ENCODE data around the gene ELF5. TPM values are rescaled to one million over a fixed set of nuclear protein-coding genes. Genes with fewer than 3 reads are reported as not detected.

The ELF5 gene
- total and polyA plus RNA-seq, 7 experiments from 2014 or later, result not detected

DNA sequence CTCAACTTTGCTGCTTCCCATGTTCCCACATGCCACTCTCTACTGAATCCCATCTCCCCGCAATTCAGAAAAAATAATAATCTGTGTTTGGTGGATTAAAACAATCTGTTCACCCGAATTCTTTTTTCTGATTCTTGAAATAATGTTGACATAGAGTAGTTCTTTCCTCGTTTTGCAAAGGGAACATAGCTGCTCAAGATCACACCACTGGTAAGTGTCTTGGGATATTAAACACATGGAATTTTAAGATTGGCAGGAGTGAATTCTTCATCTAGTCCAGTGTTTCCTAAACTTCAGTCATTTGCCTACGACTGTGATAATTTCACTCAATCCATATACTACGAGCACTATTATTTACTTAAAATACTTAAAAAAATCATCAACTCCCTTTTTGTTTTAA is 6.0 kb downstream of the ELF5 start:
- H3K9me3 ChIP-seq (ENCODE audit: control insufficient read depth in 2 of 3, low read length in 3 of 3), result no peaks in the 10 kb centered on the region
- H3K4me1 ChIP-seq (ENCODE audit: control insufficient read depth in 2 of 2, insufficient read depth in 2 of 2, low read length in 2 of 2), result no peaks in the 10 kb centered on the region
- no peaks in the 10 kb centered on the region for H3K36me3 ChIP-seq (ENCODE audit: control insufficient read depth in 2 of 3, insufficient read depth in 3 of 3, low read length in 3 of 3)
- ATAC-seq (no peak), DNase-seq (no peak)
- Mint-ChIP-seq H3K9me3 (no peaks in the 10 kb centered on the region), H3K4me1 (peaks cover 0 to 2% (median 0%) of the 10 kb centered on the region in 7 donors), H3K27me3 (peaks cover 0 to 3% (median 0%) of the 10 kb centered on the region in 5 donors), H3K27ac (no peak overlapping the region), H3K36me3 (no peaks in the 10 kb centered on the region), H3K4me3 (no peak overlapping the region)
- CTCF ChIA-PET, result no interaction called here
- H3K27ac ChIP-seq (ENCODE audit: low read depth, low read length), result no peak overlapping the region
- POLR2A ChIA-PET, result no interaction called here
- intact Hi-C loops (cut with micrococcal nuclease), result no loop called here
- no peaks in the 10 kb centered on the region for H3K27me3 ChIP-seq (ENCODE audit: control insufficient read depth in 2 of 2, insufficient read depth in 2 of 2, low read length in 2 of 2)
- H3K4me3 ChIP-seq (ENCODE audit: low read length), result no peak overlapping the region

DNA sequence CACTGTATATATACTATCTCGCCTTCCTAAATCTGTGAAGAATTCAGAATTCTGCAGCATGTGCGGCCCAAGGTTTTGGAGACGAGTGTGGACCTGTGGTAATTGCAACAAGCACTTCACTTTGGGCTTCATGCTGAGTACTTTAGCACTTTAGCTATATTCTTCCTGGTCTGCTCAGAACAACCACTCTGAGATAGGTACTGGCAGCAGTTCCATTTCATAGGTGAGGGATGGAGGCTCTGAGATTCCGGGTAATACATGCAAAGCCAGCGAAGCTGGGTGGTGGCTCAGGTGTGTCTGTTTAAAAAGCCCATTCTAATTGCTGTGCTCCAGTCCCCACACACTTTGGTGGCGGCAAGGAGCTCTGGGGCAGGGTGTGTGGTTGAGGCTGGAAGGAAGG is 6.4 kb downstream of the ELF5 start:
- Histone ChIP-seq H3K4me1 (ENCODE audit: control insufficient read depth in 2 of 2, insufficient read depth in 2 of 2, low read length in 2 of 2) (no peaks in the 10 kb centered on the region), H3K4me3 (ENCODE audit: low read length) (no peak overlapping the region), H3K36me3 (ENCODE audit: control insufficient read depth in 2 of 3, insufficient read depth in 3 of 3, low read length in 3 of 3) (no peaks in the 10 kb centered on the region), H3K27me3 (ENCODE audit: control insufficient read depth in 2 of 2, insufficient read depth in 2 of 2, low read length in 2 of 2) (no peaks in the 10 kb centered on the region), H3K27ac (ENCODE audit: low read depth, low read length) (no peak overlapping the region), H3K9me3 (ENCODE audit: control insufficient read depth in 2 of 3, low read length in 3 of 3) (no peaks in the 10 kb centered on the region)
- Mint-ChIP-seq H3K4me3 (no peak overlapping the region), H3K9me3 (no peaks in the 10 kb centered on the region), H3K36me3 (no peaks in the 10 kb centered on the region), H3K27me3 (peaks cover 0 to 3% (median 0%) of the 10 kb centered on the region in 5 donors), H3K4me1 (no peaks in the 10 kb centered on the region), H3K27ac (no peak overlapping the region)
- CTCF ChIA-PET, result no interaction called here
- ATAC-seq (no peak), DNase-seq (no peak)
- intact Hi-C loops (cut with micrococcal nuclease), result no loop called here
- POLR2A ChIA-PET, result no interaction called here

DNA sequence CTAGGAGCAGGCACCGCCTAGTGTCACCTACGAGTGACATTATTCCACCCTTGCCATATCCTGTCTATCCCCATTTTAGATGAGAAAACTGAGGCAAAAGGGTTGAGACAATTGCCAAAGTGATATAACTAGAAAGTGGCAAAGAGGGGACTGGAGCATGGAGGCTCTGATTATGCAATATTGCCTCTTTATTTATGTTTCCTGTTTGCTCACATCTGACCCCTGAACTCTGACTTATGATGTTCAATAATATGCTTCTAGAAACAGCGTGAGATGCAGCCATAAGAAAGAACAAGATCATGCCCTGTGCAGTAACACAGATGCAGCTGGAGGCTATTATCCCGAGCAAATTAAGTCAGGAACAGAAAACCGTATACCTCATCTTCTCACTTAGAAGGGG is 7.7 kb downstream of the ELF5 start:
- Histone ChIP-seq H3K4me3 (ENCODE audit: low read length) (no peak overlapping the region), H3K27me3 (ENCODE audit: control insufficient read depth in 2 of 2, insufficient read depth in 2 of 2, low read length in 2 of 2) (no peaks in the 10 kb centered on the region), H3K36me3 (ENCODE audit: control insufficient read depth in 2 of 3, insufficient read depth in 3 of 3, low read length in 3 of 3) (no peaks in the 10 kb centered on the region), H3K27ac (ENCODE audit: low read depth, low read length) (no peak overlapping the region), H3K4me1 (ENCODE audit: control insufficient read depth in 2 of 2, insufficient read depth in 2 of 2, low read length in 2 of 2) (no peaks in the 10 kb centered on the region), H3K9me3 (ENCODE audit: control insufficient read depth in 2 of 3, low read length in 3 of 3) (no peaks in the 10 kb centered on the region)
- Mint-ChIP-seq H3K4me3 (no peak overlapping the region), H3K9me3 (no peaks in the 10 kb centered on the region), H3K27ac (no peak overlapping the region), H3K4me1 (no peaks in the 10 kb centered on the region), H3K27me3 (peaks cover 0 to 5% (median 0%) of the 10 kb centered on the region in 5 donors), H3K36me3 (no peaks in the 10 kb centered on the region)
- CTCF ChIA-PET, result no interaction called here
- ATAC-seq (no peak), DNase-seq (no peak)
- POLR2A ChIA-PET, result no interaction called here
- intact Hi-C loops (cut with micrococcal nuclease), result no loop called here

DNA sequence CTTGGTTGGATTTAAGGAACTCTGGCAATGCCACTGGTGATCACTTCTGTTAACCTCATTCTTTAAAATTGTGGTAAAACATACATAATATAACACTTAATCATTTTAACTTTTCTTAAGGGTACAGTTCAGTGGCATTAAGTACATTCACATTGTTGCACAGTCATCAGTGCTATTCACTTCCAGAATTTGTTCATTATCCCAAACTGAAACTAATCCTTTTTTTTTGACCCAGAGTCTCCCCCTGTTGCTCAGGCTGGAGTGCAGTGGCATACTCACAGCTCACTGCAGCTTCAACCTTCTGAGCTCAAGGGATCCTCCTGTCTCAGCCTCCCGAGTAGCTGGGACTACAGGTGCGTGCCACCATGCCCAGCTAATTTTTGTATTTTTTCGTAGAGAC is 10.6 kb downstream of the ELF5 start:
- H3K4me1 ChIP-seq (ENCODE audit: control insufficient read depth in 2 of 2, insufficient read depth in 2 of 2, low read length in 2 of 2), result no peaks in the 10 kb centered on the region
- ATAC-seq, result no peak
- Mint-ChIP-seq H3K9me3 (no peaks in the 10 kb centered on the region), H3K4me1 (no peaks in the 10 kb centered on the region), H3K4me3 (no peak overlapping the region), H3K27me3 (peaks cover 0 to 8% (median 5%) of the 10 kb centered on the region in 5 donors), H3K27ac (no peak overlapping the region), H3K36me3 (no peaks in the 10 kb centered on the region)
- H3K4me3 ChIP-seq (ENCODE audit: low read length), result no peak overlapping the region
- no peaks in the 10 kb centered on the region for H3K36me3 ChIP-seq (ENCODE audit: control insufficient read depth in 2 of 3, insufficient read depth in 3 of 3, low read length in 3 of 3)
- no peak for DNase-seq
- CTCF ChIA-PET, result interaction anchor here (0.6 to 0.8 kb wide), 2 partner anchors 13 to 1081 kb away, joined by 3 read pairs; no protein-coding TSS in a partner anchor
- no peaks in the 10 kb centered on the region for H3K9me3 ChIP-seq (ENCODE audit: control insufficient read depth in 2 of 3, low read length in 3 of 3)
- H3K27me3 ChIP-seq (ENCODE audit: control insufficient read depth in 2 of 2, insufficient read depth in 2 of 2, low read length in 2 of 2), result no peaks in the 10 kb centered on the region
- intact Hi-C loops (cut with micrococcal nuclease), result no loop called here
- POLR2A ChIA-PET, result no interaction called here
- H3K27ac ChIP-seq (ENCODE audit: low read depth, low read length), result no peak overlapping the region

DNA sequence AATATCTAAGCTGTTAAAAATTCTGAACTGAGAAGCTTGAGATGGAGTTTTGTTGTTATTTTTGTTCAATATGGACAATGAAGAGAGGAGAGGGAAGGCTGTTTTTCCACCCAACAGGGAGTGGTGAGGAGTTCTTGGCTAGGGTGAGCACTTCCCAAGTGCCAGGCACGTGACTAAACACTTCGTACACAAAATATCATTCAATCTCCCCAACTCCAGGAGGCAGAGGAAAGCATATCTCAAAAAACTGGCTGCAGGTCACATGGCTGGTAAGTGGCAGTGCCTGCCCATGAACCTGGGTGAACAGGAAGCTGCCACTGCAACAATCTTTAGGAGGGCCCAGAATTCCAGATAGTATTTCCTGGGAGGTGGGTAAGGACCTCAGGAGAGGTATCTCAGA is 11.6 kb downstream of the ELF5 start:
- no peaks in the 10 kb centered on the region for H3K27me3 ChIP-seq (ENCODE audit: control insufficient read depth in 2 of 2, insufficient read depth in 2 of 2, low read length in 2 of 2)
- no peaks in the 10 kb centered on the region for H3K36me3 Mint-ChIP-seq
- H3K4me1 ChIP-seq (ENCODE audit: control insufficient read depth in 2 of 2, insufficient read depth in 2 of 2, low read length in 2 of 2), result no peaks in the 10 kb centered on the region
- H3K9me3 ChIP-seq (ENCODE audit: control insufficient read depth in 2 of 3, low read length in 3 of 3), result no peaks in the 10 kb centered on the region
- CTCF ChIA-PET, result no interaction called here
- no peaks in the 10 kb centered on the region for H3K9me3 Mint-ChIP-seq
- H3K4me3 Mint-ChIP-seq, result no peak overlapping the region
- H3K27ac Mint-ChIP-seq, result no peak overlapping the region
- H3K4me1 Mint-ChIP-seq, result no peaks in the 10 kb centered on the region
- POLR2A ChIA-PET, result no interaction called here
- no peak overlapping the region for H3K27ac ChIP-seq (ENCODE audit: low read depth, low read length)
- ATAC-seq, result no peak
- intact Hi-C loops (cut with micrococcal nuclease), result no loop called here
- DNase-seq, result no peak
- no peak overlapping the region for H3K4me3 ChIP-seq (ENCODE audit: low read length)
- H3K36me3 ChIP-seq (ENCODE audit: control insufficient read depth in 2 of 3, insufficient read depth in 3 of 3, low read length in 3 of 3), result no peaks in the 10 kb centered on the region
- H3K27me3 Mint-ChIP-seq, result peaks cover 0 to 8% (median 5%) of the 10 kb centered on the region in 5 donors

DNA sequence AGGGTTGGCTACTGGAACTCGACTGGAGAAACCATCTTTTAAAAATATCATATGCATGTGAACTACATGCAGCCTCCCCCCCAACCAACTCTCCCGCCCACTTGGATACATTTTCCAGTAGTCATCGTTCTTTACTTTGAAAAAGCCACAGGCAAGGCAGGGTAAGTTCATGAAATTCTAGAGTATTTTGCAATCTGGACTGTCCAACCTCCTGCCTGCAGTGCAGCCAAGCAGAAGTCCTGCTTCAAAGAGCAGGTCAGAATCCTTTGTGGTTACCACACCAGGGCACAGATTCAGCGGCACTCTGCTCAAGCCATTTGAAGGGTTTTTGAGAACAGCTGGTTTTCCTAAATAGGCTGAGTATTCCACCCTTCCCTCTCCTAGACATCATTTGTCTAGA is 12.1 kb downstream of the ELF5 start:
- no peaks in the 10 kb centered on the region for H3K4me1 Mint-ChIP-seq
- intact Hi-C loops (cut with micrococcal nuclease), result no loop called here
- H3K27me3 ChIP-seq (ENCODE audit: control insufficient read depth in 2 of 2, insufficient read depth in 2 of 2, low read length in 2 of 2), result no peaks in the 10 kb centered on the region
- POLR2A ChIA-PET, result no interaction called here
- H3K27me3 Mint-ChIP-seq, result peaks cover 0 to 8% (median 6%) of the 10 kb centered on the region in 5 donors
- CTCF ChIA-PET, result no interaction called here
- H3K27ac Mint-ChIP-seq, result no peak overlapping the region
- DNase-seq (no peak), ATAC-seq (peak; percentile 37)
- no peak overlapping the region for H3K27ac ChIP-seq (ENCODE audit: low read depth, low read length)
- H3K4me1 ChIP-seq (ENCODE audit: control insufficient read depth in 2 of 2, insufficient read depth in 2 of 2, low read length in 2 of 2), result no peaks in the 10 kb centered on the region
- no peaks in the 10 kb centered on the region for H3K9me3 ChIP-seq (ENCODE audit: control insufficient read depth in 2 of 3, low read length in 3 of 3)
- no peak overlapping the region for H3K4me3 ChIP-seq (ENCODE audit: low read length)
- H3K36me3 Mint-ChIP-seq, result no peaks in the 10 kb centered on the region
- no peaks in the 10 kb centered on the region for H3K36me3 ChIP-seq (ENCODE audit: control insufficient read depth in 2 of 3, insufficient read depth in 3 of 3, low read length in 3 of 3)
- no peaks in the 10 kb centered on the region for H3K9me3 Mint-ChIP-seq
- H3K4me3 Mint-ChIP-seq, result no peak overlapping the region

DNA sequence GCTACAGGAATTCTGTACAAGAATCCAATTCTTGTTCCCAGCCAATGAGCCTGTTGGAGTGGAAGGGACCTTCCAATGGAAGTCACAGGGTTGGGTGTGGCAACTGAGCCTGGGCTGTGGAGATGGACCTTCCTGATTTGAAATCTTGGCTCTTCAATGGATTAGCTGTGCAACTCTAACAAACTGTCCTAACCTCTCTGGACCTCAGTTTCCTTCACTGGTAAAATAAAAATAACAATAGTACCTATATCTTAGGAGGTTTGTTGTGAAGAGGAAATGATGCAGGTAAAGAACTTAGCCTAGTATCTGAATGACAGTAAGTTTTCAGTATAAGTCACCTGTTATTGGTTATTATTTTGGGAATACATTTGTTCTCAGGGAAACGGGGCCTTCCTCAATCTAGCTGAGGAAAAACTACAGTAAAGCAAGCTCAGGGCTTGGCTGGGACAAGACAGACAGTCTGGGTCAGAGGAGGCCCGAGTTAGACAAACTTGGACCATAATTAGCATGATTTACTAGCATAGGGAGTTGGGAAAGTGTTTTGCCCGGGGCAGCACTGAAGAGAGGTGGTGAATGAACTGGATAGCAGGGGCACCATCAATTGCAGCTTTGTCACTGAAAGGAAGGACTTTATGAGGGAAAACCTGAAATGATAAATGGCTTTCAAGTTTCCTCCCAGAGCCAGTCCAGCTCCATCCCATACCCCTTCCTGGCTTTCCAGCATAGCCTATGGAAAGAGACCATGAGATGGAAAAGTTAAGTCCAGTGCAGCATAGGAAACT is 13.7 kb downstream of the ELF5 start:
- ChIA-PET CTCF (no interaction called here), POLR2A (interaction anchor here (0.6 kb wide), 1 partner anchor 179 kb away, joined by 4 read pairs; no protein-coding TSS in a partner anchor)
- no peaks in the 10 kb centered on the region for H3K4me1 Mint-ChIP-seq
- no peaks in the 10 kb centered on the region for H3K9me3 ChIP-seq (ENCODE audit: control insufficient read depth in 2 of 3, low read length in 3 of 3)
- H3K27ac Mint-ChIP-seq, result no peak overlapping the region
- ATAC-seq (no peak), DNase-seq (no peak)
- intact Hi-C loops (cut with micrococcal nuclease), result no loop called here
- no peaks in the 10 kb centered on the region for H3K9me3 Mint-ChIP-seq
- no peaks in the 10 kb centered on the region for H3K36me3 Mint-ChIP-seq
- no peaks in the 10 kb centered on the region for H3K4me1 ChIP-seq (ENCODE audit: control insufficient read depth in 2 of 2, insufficient read depth in 2 of 2, low read length in 2 of 2)
- no peak overlapping the region for H3K4me3 Mint-ChIP-seq
- H3K36me3 ChIP-seq (ENCODE audit: control insufficient read depth in 2 of 3, insufficient read depth in 3 of 3, low read length in 3 of 3), result no peaks in the 10 kb centered on the region
- peaks cover 0 to 10% (median 7%) of the 10 kb centered on the region in 5 donors for H3K27me3 Mint-ChIP-seq
- no peak overlapping the region for H3K27ac ChIP-seq (ENCODE audit: low read depth, low read length)
- no peak overlapping the region for H3K4me3 ChIP-seq (ENCODE audit: low read length)
- H3K27me3 ChIP-seq (ENCODE audit: control insufficient read depth in 2 of 2, insufficient read depth in 2 of 2, low read length in 2 of 2), result no peaks in the 10 kb centered on the region
